Mammary epithelial cell (primary cell): Measurements from ENCODE around the gene SMC6.

ENCODE experiments used
- EZH2 ChIP-seq: IDR thresholded peaks from 2 replicates; pipeline ENCODE4 v1.6.1; 2012; ENCODE audit warnings: low read length, inconsistent platforms, borderline replicate concordance
- TF ChIP-seq, protein P1 (sequence below), 2 donors: IDR thresholded peaks in 1 of 2; conservative IDR thresholded peaks in 1 of 2; 2 replicates each; pipeline ENCODE4 v1.5.1; 2011 to 2012; ENCODE audit warnings: inconsistent platforms in 2 of 2, low read length in 2 of 2, mild to moderate bottlenecking in 2 of 2, control low read depth in 1 of 2, low read depth in 1 of 2; ENCODE audit not compliant: insufficient read depth in 1 of 2; ENCODE audit errors: extremely low read depth in 1 of 2

DNA sequence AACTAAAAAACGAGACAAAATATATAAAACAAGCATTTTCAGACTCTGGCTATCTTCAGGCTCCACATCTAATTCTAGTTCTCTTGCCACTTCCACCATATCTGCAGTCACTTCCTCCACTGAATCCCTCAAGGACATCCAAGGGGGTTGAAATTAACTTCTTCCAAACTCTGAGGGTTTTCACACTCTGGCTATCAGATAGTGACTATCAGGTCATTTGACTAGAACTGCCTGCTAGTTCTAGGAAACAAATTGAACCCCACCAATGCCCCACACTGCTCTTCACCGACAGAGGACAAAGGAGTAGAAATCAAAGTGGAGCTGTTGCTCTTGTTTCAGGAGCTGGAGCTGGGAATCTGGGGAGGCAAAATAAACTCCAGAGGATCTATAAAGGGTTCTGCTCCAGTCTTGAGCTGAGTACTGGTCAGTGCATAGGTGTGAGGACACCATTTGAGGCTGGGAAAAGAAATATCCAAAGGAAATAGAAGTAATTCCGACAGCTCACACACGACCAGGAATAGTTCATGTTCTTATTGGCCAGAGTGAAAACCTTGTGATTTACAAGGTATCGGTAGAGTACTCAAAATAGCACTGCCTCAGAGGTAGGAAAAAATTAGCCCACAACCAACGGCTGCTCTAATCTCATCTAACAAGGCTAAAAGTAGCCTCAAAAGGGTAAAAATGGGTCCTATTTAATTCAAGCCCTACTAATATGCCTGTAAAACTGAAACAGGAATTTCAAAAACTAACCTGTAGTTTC is 71.3 kb downstream of the SMC6 start:
- TF ChIP-seq, protein P1, sequence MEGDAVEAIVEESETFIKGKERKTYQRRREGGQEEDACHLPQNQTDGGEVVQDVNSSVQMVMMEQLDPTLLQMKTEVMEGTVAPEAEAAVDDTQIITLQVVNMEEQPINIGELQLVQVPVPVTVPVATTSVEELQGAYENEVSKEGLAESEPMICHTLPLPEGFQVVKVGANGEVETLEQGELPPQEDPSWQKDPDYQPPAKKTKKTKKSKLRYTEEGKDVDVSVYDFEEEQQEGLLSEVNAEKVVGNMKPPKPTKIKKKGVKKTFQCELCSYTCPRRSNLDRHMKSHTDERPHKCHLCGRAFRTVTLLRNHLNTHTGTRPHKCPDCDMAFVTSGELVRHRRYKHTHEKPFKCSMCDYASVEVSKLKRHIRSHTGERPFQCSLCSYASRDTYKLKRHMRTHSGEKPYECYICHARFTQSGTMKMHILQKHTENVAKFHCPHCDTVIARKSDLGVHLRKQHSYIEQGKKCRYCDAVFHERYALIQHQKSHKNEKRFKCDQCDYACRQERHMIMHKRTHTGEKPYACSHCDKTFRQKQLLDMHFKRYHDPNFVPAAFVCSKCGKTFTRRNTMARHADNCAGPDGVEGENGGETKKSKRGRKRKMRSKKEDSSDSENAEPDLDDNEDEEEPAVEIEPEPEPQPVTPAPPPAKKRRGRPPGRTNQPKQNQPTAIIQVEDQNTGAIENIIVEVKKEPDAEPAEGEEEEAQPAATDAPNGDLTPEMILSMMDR (conservative IDR thresholded peaks at IDR 0.05 in 1 of 2, IDR thresholded peaks at IDR 0.05 in 1 of 2; ENCODE audit: extremely low read depth in 1 of 2, insufficient read depth in 1 of 2, low read depth in 1 of 2, low read length in 2 of 2), result no peak
- TF ChIP-seq EZH2, result no peak
